ENCODE data around the gene NRGN.
"Not testable (repeated sequence)": the region's sequence is repeated elsewhere in the genome, so short reads cannot be mapped to it uniquely, and the experiment has no call there.

NRGN gene

GRCh38 chr11:124758355-124759265, 18.9 kb downstream of the NRGN start:
- DNase-seq = peak; percentile 71 to 73

GRCh38 chr11:124759266-124760204, 19.8 kb downstream of the NRGN start:
- no peak for DNase-seq

GRCh38 chr11:124760205-124760652, 20.5 kb downstream of the NRGN start:
- peak in 1 of 2 donors; percentile 25 for DNase-seq

- DNase-seq = no peak
These were observed 21.1 kb downstream of the NRGN start for GRCh38 chr11:124760806-124761205.

GRCh38 chr11:124761301-124762104, 21.8 kb downstream of the NRGN start:
- DNase-seq = no peak

GRCh38 chr11:124762105-124762623, 22.4 kb downstream of the NRGN start, which contains the start of gene ESAM:
Gene ESAM, minus strand, starts transcription at chr11:124762290. Its CDS starts 136 bp downstream, at chr11:124762154.
- peak; percentile 69 to 75 for DNase-seq

- peak in 1 of 2 donors; percentile 23 for DNase-seq
These were observed 22.9 kb downstream of the NRGN start for GRCh38 chr11:124762624-124763155.

GRCh38 chr11:124763156-124763947, 23.6 kb downstream of the NRGN start:
- DNase-seq = peak; percentile 82 to 86

- DNase-seq = no peak
These were observed 26.4 kb downstream of the NRGN start for GRCh38 chr11:124766156-124766555.

GRCh38 chr11:124768914-124769313, 29.2 kb downstream of the NRGN start:
- no peak for DNase-seq

- no peak for DNase-seq
These were observed 30.3 kb downstream of the NRGN start for GRCh38 chr11:124769806-124770774.

- not testable (repeated sequence) for DNase-seq
These were observed 31.2 kb downstream of the NRGN start for GRCh38 chr11:124770959-124771358.

GRCh38 chr11:124776865-124777645, 37.3 kb downstream of the NRGN start:
- DNase-seq = no peak

GRCh38 chr11:124778281-124778680, 38.5 kb downstream of the NRGN start:
- DNase-seq = no peak

- no peak for DNase-seq
These were observed 39.8 kb downstream of the NRGN start for GRCh38 chr11:124779568-124779967.

- no peak for DNase-seq
These were observed 43.3 kb downstream of the NRGN start for GRCh38 chr11:124783002-124783401.

- DNase-seq = no peak
These were observed 44.3 kb downstream of the NRGN start for GRCh38 chr11:124784051-124784450.

- no peak for DNase-seq
These were observed 48.8 kb downstream of the NRGN start for GRCh38 chr11:124788521-124788920.
